OCI-LY3 (cell line): ENCODE results near the gene NUP210L.

Experiments used
- H2AFZ ChIP-seq: fragments of 200-600, 300-600 bp; shearing (Covaris generic); 2 replicates; pipeline ENCODE4 v1.6.0; 2014; ENCODE audit warnings: antibody characterized with exemption, low read depth, low read length
- H3K27ac ChIP-seq: fragments of 200-600, 300-600 bp; sonication (generic); 2 replicates; pipeline ENCODE4 v1.5.1; 2014; ENCODE audit warnings: mild to moderate bottlenecking, low read length, moderate library complexity, mixed read lengths
- H3K27me3 ChIP-seq: fragments of 200-600, 300-600 bp; sonication (generic); 2 replicates; pipeline ENCODE4 v1.6.1; 2014; ENCODE audit warnings: low read depth, low read length, mixed read lengths
- H3K36me3 ChIP-seq: fragments of 200-600, 300-600 bp; sonication (generic); replicated peaks from 2 replicates; pipeline ENCODE3; 2014; ENCODE audit warnings: low read depth, low read length, mixed read lengths
- H3K4me1 ChIP-seq: fragments of 300-600, 200-600 bp; sonication (generic); 2 replicates; pipeline ENCODE4 v1.6.1; 2014; ENCODE audit warnings: low read length, mixed read lengths
- H3K4me2 ChIP-seq: fragments of 200-600, 300-600 bp; sonication (generic); 2 replicates; pipeline ENCODE4 v1.6.1; 2014; ENCODE audit warnings: low read length, mixed read lengths
- H3K4me3 ChIP-seq: fragments of 300-600, 200-600 bp; sonication (generic); 2 replicates; pipeline ENCODE4 v1.5.1; 2014; ENCODE audit warnings: antibody characterized with exemption, mild to moderate bottlenecking, low read length, moderate library complexity
- H3K79me2 ChIP-seq: fragments of 300-600, 200-600 bp; shearing (Covaris generic); 2 replicates; pipeline ENCODE4 v1.6.1; 2014; ENCODE audit warnings: mild to moderate bottlenecking, low read length, mixed read lengths
- H3K9ac ChIP-seq: fragments of 300-600, 200-600 bp; shearing (Covaris generic); 2 replicates; pipeline ENCODE4 v1.6.0; 2014; ENCODE audit warnings: mild to moderate bottlenecking, low read length, moderate library complexity
- H3K9me3 ChIP-seq: fragments of 200-600, 300-600 bp; shearing (Covaris generic); 2 replicates; pipeline ENCODE4 v1.6.1; 2014; ENCODE audit warnings: low read length, mixed read lengths; ENCODE audit not compliant: insufficient read depth
- H4K20me1 ChIP-seq: fragments of 200-600, 300-600 bp; sonication (generic); 2 replicates; pipeline ENCODE4 v1.6.1; 2016; ENCODE audit warnings: low read length, mixed read lengths; ENCODE audit not compliant: insufficient read depth
- CTCF ChIP-seq: fragments of 200-600, 300-600 bp; sonication (generic); IDR thresholded peaks from 2 replicates; pipeline ENCODE4 v1.5.1; 2014; ENCODE audit warnings: antibody characterized with exemption, low read length, low read depth
- EZH2phosphoT487 ChIP-seq: fragments of 200-600 bp; shearing (Covaris generic); IDR thresholded peaks from 2 replicates; pipeline ENCODE4 v1.6.1; 2018; ENCODE audit warnings: antibody characterized with exemption, mixed run types, low read depth

NUP210L gene

GRCh38 chr1:153954826-153955225, 200.0 kb downstream of the NUP210L start:
- H3K79me2 ChIP-seq, result peaks cover 79% of the 10 kb centered on the region

GRCh38 chr1:153953859-153954365, 201.0 kb downstream of the NUP210L start:
- Histone ChIP-seq H3K79me2 (peaks cover 86% of the 10 kb centered on the region), H3K27me3 (no peaks in the 10 kb centered on the region), H3K27ac (no peak overlapping the region), H3K4me2 (no peak overlapping the region), H3K36me3 (peaks cover 71% of the 10 kb centered on the region), H3K4me3 (no peak overlapping the region), H3K9me3 (no peaks in the 10 kb centered on the region), H2AFZ (no peak overlapping the region), H3K4me1 (peaks cover 40% of the 10 kb centered on the region), H4K20me1 (peaks cover 45% of the 10 kb centered on the region), H3K9ac (no peak overlapping the region)
- TF ChIP-seq EZH2phosphoT487 (no peak), CTCF (no peak)

More at GRCh38 chr1:153954826-153955225, 200.0 kb downstream of the NUP210L start:
- no peaks in the 10 kb centered on the region for H3K9me3 ChIP-seq
- peaks cover 68% of the 10 kb centered on the region for H3K36me3 ChIP-seq
- no peak overlapping the region for H3K4me2 ChIP-seq
- H3K4me1 ChIP-seq, result peaks cover 38% of the 10 kb centered on the region
- no peaks in the 10 kb centered on the region for H3K27me3 ChIP-seq
- H3K4me3 ChIP-seq, result no peak overlapping the region
- no peak overlapping the region for H2AFZ ChIP-seq
- no peak overlapping the region for H3K9ac ChIP-seq
- peaks cover 45% of the 10 kb centered on the region for H4K20me1 ChIP-seq
- no peak overlapping the region for H3K27ac ChIP-seq
- TF ChIP-seq CTCF, result no peak
- no peak for TF ChIP-seq EZH2phosphoT487

GRCh38 chr1:153951801-153952200, 203.1 kb downstream of the NUP210L start:
- no peak for TF ChIP-seq EZH2phosphoT487
- TF ChIP-seq CTCF, result no peak
- Histone ChIP-seq H3K27ac (no peak overlapping the region), H2AFZ (no peak overlapping the region), H3K4me2 (no peak overlapping the region), H3K9ac (no peak overlapping the region), H3K4me1 (peaks cover 59% of the 10 kb centered on the region), H3K4me3 (no peak overlapping the region), H3K36me3 (peaks cover 79% of the 10 kb centered on the region), H3K27me3 (no peaks in the 10 kb centered on the region), H4K20me1 (peaks cover 44% of the 10 kb centered on the region), H3K79me2 (peaks cover 75% of the 10 kb centered on the region), H3K9me3 (no peaks in the 10 kb centered on the region)

GRCh38 chr1:153951183-153951582, 203.7 kb downstream of the NUP210L start:
- Histone ChIP-seq H3K9ac (no peak overlapping the region), H2AFZ (no peak overlapping the region), H3K4me3 (no peak overlapping the region), H4K20me1 (peaks cover 38% of the 10 kb centered on the region), H3K27me3 (no peaks in the 10 kb centered on the region), H3K4me1 (peaks cover 55% of the 10 kb centered on the region), H3K9me3 (no peaks in the 10 kb centered on the region), H3K36me3 (peaks cover 74% of the 10 kb centered on the region), H3K79me2 (peaks cover 68% of the 10 kb centered on the region), H3K4me2 (no peak overlapping the region), H3K27ac (0 out of 2 replicates have a peak overlapping the region, but pooled peaks have one; percentile 0)
- TF ChIP-seq EZH2phosphoT487, result no peak
- no peak for TF ChIP-seq CTCF
